NCI-H1417 (cell line): Measurements from ENCODE around the gene SLC36A4.
A peak's percentile ranks its signal among the peaks of the same experiment; 100 is the strongest.
"Not testable (repeated sequence)": the region's sequence is repeated elsewhere in the genome, so short reads cannot be mapped to it uniquely, and the experiment has no call there.

Experiments used
- DNase-seq, 3 experiments: peaks; one replicate each; lab custom pipeline; 2025; lab: John Stamatoyannopoulos, UW

The SLC36A4 gene

GRCh38 chr11:93197380-93198214 is at the start of gene SLC36A4:
SLC36A4 (minus strand) TSS chr11:93197991; CDS start chr11:93197832, 159 bp downstream.
- DNase-seq: peak; percentile 90 to 97 (median 96)

GRCh38 chr11:93246790-93247189 is 49.0 kb upstream of the SLC36A4 start:
- DNase-seq: not testable (repeated sequence)

- DNase-seq: no peak
Observed at GRCh38 chr11:93244018-93244417, 46.2 kb upstream of the SLC36A4 start.

GRCh38 chr11:93239966-93240365 is 42.2 kb upstream of the SLC36A4 start:
- no peak for DNase-seq

- DNase-seq: no peak
Observed at GRCh38 chr11:93238956-93239355, 41.2 kb upstream of the SLC36A4 start.

GRCh38 chr11:93236741-93237675 is 39.2 kb upstream of the SLC36A4 start:
- peak in 2 of 3 experiments; percentile 27 to 53 for DNase-seq

GRCh38 chr11:93234602-93235207 is 36.9 kb upstream of the SLC36A4 start:
- DNase-seq: peak; percentile 81 to 94 (median 87)

GRCh38 chr11:93229876-93230275 is 32.1 kb upstream of the SLC36A4 start:
- no peak for DNase-seq

- DNase-seq: peak; percentile 35 to 88 (median 56)
Observed at GRCh38 chr11:93225662-93226061, 27.9 kb upstream of the SLC36A4 start.

- peak; percentile 88 to 97 (median 91) for DNase-seq
Observed at GRCh38 chr11:93221539-93221938, 23.7 kb upstream of the SLC36A4 start.

- DNase-seq: no peak
Observed at GRCh38 chr11:93220078-93220477, 22.3 kb upstream of the SLC36A4 start.

- DNase-seq: peak in 1 of 3 experiments; percentile 83
Observed at GRCh38 chr11:93219440-93219839, 21.6 kb upstream of the SLC36A4 start.

GRCh38 chr11:93216511-93217101 is 18.8 kb upstream of the SLC36A4 start:
- peak; percentile 89 to 99 (median 97) for DNase-seq

- peak in 1 of 3 experiments; percentile 50 for DNase-seq
Observed at GRCh38 chr11:93213622-93214021, 15.8 kb upstream of the SLC36A4 start.

- no peak for DNase-seq
Observed at GRCh38 chr11:93212094-93212493, 14.3 kb upstream of the SLC36A4 start.

- DNase-seq: no peak
Observed at GRCh38 chr11:93209466-93209865, 11.7 kb upstream of the SLC36A4 start.

- DNase-seq: no peak
Observed at GRCh38 chr11:93208663-93209270, 11.0 kb upstream of the SLC36A4 start.

- DNase-seq: no peak
Observed at GRCh38 chr11:93199616-93200015, 1.8 kb upstream of the SLC36A4 start.

- DNase-seq: peak in 2 of 3 experiments; percentile 53 to 80
Observed at GRCh38 chr11:93198215-93198845, 539 bp upstream of the SLC36A4 start.

- DNase-seq: peak in 2 of 3 experiments; percentile 69 to 88
Observed at GRCh38 chr11:93196816-93197379, 893 bp downstream of the SLC36A4 start.
